Activated CD8-positive, alpha-beta T cell treated with anti-CD3 and anti-CD28 coated beads for 36 hours (primary cell): ENCODE data around the gene NHS. TPM values are rescaled to one million over a fixed set of nuclear protein-coding genes. Genes with fewer than 3 reads are reported as not detected.

Source experiments
- ATAC-seq: fragments of 200-7000 bp; cut with Tn5 transposase; one replicate; pipeline ENCODE4 v1.10.0; 2021; ENCODE audit warnings: mild to moderate bottlenecking, moderate library complexity
- CTCF ChIA-PET: fragments of 350-600 bp; sonication (Branson Sonifier 250); formaldehyde crosslinking; loops from one replicate; lab custom pipeline; 2021; ENCODE audit warnings: antibody characterized with exemption; lab: Charles Lee
- POLR2A ChIA-PET: fragments of 350-600 bp; sonication (Branson Sonifier 250); formaldehyde crosslinking; loops from one replicate; lab custom pipeline; 2021; ENCODE audit warnings: antibody characterized with exemption; lab: Charles Lee
- DNase-seq: peaks from one replicate; pipeline ENCODE4 v3.0.0-alpha.2; 2020
- H3K27ac Mint-ChIP-seq: one replicate; pipeline ENCODE4 v1.8.0; 2021; ENCODE audit warnings: mild to moderate bottlenecking, mixed read lengths
- H3K27me3 Mint-ChIP-seq: one replicate; pipeline ENCODE4 v1.8.0; 2021; ENCODE audit warnings: mixed read lengths
- H3K36me3 Mint-ChIP-seq: one replicate; pipeline ENCODE4 v1.8.0; 2021; ENCODE audit warnings: low read depth, mixed read lengths
- H3K4me1 Mint-ChIP-seq: one replicate; pipeline ENCODE4 v1.8.0; 2021; ENCODE audit warnings: low read depth, mixed read lengths
- H3K4me3 Mint-ChIP-seq: one replicate; pipeline ENCODE4 v1.8.0; 2021; ENCODE audit warnings: mild to moderate bottlenecking, moderate library complexity, mixed read lengths
- H3K9me3 Mint-ChIP-seq: one replicate; pipeline ENCODE4 v1.8.0; 2021; ENCODE audit warnings: mixed read lengths
- intact Hi-C: fragments of 100-400 bp; cut with micrococcal nuclease; formaldehyde crosslinking; loops from one replicate; pipeline ENCODE4 v1.10.0; 2022
- total RNA-seq, 2 experiments: library from RNA; stranded (reverse); gene quantifications; one replicate each; pipeline ENCODE4 v1.2.3, GENCODE V29; 2021
- TF ChIP-seq, protein P1 (sequence below): fragments of 200-600 bp; IDR thresholded peaks from one replicate; pipeline ENCODE4 v1.8.0; 2022; ENCODE audit warnings: antibody characterized with exemption, mild to moderate bottlenecking

The NHS gene
- total RNA-seq, 2 experiments from 2014 or later, result 6.9 to 7.3 TPM

DNA sequence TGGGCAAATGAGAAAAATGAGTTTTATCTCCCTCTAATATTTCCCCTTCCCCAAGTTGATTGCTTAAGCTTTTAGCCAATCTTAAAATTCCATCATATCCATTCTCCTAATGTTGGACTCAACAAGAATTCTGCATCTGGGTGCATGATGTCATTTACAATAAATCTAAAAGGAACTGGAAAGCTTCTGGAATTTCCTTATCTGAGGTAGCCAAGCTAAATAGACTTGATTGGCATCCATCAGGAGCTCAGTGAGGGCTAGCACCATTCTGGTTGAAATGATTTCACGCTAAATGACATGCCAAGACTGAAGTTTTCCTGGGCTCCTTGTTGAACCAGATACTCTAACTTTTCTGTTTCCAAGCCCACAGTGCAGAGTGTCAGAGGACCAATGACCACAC, 252.0 kb downstream of the NHS start:
- Mint-ChIP-seq H3K27me3 (peaks cover 2% of the 10 kb centered on the region), H3K27ac (no peak overlapping the region), H3K4me1 (no peaks in the 10 kb centered on the region), H3K4me3 (no peak overlapping the region), H3K36me3 (no peaks in the 10 kb centered on the region), H3K9me3 (no peaks in the 10 kb centered on the region)
- ATAC-seq, result no peak
- TF ChIP-seq, protein P1, sequence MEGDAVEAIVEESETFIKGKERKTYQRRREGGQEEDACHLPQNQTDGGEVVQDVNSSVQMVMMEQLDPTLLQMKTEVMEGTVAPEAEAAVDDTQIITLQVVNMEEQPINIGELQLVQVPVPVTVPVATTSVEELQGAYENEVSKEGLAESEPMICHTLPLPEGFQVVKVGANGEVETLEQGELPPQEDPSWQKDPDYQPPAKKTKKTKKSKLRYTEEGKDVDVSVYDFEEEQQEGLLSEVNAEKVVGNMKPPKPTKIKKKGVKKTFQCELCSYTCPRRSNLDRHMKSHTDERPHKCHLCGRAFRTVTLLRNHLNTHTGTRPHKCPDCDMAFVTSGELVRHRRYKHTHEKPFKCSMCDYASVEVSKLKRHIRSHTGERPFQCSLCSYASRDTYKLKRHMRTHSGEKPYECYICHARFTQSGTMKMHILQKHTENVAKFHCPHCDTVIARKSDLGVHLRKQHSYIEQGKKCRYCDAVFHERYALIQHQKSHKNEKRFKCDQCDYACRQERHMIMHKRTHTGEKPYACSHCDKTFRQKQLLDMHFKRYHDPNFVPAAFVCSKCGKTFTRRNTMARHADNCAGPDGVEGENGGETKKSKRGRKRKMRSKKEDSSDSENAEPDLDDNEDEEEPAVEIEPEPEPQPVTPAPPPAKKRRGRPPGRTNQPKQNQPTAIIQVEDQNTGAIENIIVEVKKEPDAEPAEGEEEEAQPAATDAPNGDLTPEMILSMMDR, result no peak
- DNase-seq, result no peak
- ChIA-PET POLR2A (no interaction called here), CTCF (no interaction called here)
- intact Hi-C loops, result no loop called here

DNA sequence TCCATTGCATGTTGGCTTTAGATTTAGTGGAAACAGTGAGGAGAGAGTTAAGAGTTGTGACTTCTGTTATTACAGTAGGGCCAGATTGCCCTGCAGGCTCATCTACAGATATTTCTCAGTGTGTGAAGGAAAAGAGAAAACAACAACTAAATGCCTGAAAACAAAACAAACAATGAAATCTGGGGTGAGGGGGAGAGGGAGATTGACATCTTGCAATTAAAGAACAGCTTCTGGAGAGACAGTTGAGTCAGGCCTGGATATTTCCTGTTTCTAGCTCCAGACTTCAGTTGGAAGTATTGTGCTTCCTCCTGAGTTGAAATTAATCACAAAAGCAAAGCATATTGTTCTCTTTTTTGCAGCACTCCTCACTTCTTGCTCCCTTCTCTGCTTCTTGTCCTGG, 254.0 kb downstream of the NHS start:
- ATAC-seq, result no peak
- CTCF ChIA-PET, result no interaction called here
- Mint-ChIP-seq H3K9me3 (no peaks in the 10 kb centered on the region), H3K27ac (no peak overlapping the region), H3K36me3 (no peaks in the 10 kb centered on the region), H3K4me3 (no peak overlapping the region), H3K27me3 (peaks cover 2% of the 10 kb centered on the region), H3K4me1 (peaks cover 5% of the 10 kb centered on the region)
- no peak for DNase-seq
- intact Hi-C loops, result no loop called here
- TF ChIP-seq, protein P1, result no peak
- POLR2A ChIA-PET, result no interaction called here

DNA sequence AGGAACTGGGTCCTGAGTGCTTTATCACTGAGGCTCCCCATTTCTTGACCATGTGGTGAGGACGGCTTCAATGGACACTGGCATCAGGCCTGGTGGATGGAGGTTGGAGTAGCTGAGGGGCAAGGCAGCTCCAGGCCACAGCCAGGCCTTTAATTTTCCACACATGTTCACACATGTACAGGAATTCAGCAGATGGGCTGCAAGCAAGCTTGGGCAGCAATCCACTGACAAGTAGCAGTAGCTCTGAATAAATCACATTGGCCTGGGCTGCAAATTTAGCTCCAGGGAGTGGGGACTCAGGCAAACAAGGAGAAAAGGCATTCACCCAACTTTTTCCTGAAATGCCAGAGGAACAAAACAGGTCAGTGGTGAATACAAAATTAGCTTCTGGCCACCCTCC, 254.5 kb downstream of the NHS start:
- DNase-seq, result no peak
- no peaks in the 10 kb centered on the region for H3K9me3 Mint-ChIP-seq
- H3K36me3 Mint-ChIP-seq, result no peaks in the 10 kb centered on the region
- no peak overlapping the region for H3K27ac Mint-ChIP-seq
- H3K4me1 Mint-ChIP-seq, result peaks cover 5% of the 10 kb centered on the region
- no peak overlapping the region for H3K4me3 Mint-ChIP-seq
- intact Hi-C loops, result no loop called here
- no peak for ATAC-seq
- ChIA-PET POLR2A (no interaction called here), CTCF (no interaction called here)
- H3K27me3 Mint-ChIP-seq, result peaks cover 2% of the 10 kb centered on the region
- TF ChIP-seq, protein P1, result no peak

DNA sequence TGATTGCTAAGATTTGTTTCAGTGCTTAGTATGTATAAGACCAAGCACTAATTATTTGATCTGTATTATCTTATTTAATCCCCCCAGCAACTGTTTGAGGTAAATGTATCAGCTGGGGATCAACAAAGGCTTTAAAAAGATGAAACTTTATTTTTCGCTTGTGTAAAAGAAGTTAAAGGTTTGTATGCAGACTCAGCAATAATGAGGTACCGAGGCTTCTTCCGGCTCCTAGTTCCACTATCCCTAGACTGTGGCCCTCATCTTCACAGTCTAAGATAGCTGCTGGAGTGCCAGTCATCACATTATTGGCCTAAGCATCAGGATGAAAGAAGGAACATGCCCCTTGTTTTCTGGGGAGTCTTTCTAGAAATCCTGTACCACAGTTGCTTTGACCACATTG, 256.6 kb downstream of the NHS start:
- POLR2A ChIA-PET, result no interaction called here
- Mint-ChIP-seq H3K4me1 (peaks cover 5% of the 10 kb centered on the region), H3K36me3 (no peaks in the 10 kb centered on the region), H3K27me3 (peaks cover 1% of the 10 kb centered on the region), H3K4me3 (no peak overlapping the region), H3K9me3 (no peaks in the 10 kb centered on the region), H3K27ac (no peak overlapping the region)
- CTCF ChIA-PET, result no interaction called here
- TF ChIP-seq, protein P1, result no peak
- intact Hi-C loops, result no loop called here
- DNase-seq, result no peak
- ATAC-seq, result no peak

DNA sequence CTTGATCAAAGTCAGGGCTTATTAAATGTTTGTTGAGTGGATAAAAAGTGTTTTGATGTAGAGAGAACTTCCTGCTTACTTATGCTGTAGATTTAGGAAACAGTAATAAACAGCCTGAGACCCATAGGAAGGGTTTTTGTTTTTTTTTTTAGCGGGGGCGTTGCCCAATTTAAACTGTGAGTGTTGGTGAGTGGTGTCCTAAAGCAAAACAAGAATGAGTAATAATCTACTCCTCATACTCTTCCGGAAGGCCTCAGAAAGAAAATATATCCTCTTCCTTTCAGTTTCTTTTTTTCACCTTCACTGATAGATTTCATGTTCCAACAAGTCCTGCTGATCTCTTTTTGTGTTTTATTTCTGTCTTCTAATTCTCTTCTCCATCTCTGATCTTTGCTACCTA, 257.9 kb downstream of the NHS start:
- H3K4me1 Mint-ChIP-seq, result peaks cover 5% of the 10 kb centered on the region
- peaks cover 1% of the 10 kb centered on the region for H3K27me3 Mint-ChIP-seq
- peak overlapping the region; percentile 50 for H3K4me3 Mint-ChIP-seq
- H3K27ac Mint-ChIP-seq, result peak overlapping the region; percentile 76
- no peaks in the 10 kb centered on the region for H3K36me3 Mint-ChIP-seq
- H3K9me3 Mint-ChIP-seq, result no peaks in the 10 kb centered on the region
- intact Hi-C loops, result no loop called here
- no peak for DNase-seq
- POLR2A ChIA-PET, result no interaction called here
- TF ChIP-seq, protein P1, result no peak
- CTCF ChIA-PET, result no interaction called here
- ATAC-seq, result peak; percentile 47
